Karpas-422 (cell line): ENCODE measurements around the gene TNFRSF8. TPM values are rescaled to one million over a fixed set of nuclear protein-coding genes. Genes with fewer than 3 reads are reported as not detected.

ENCODE experiments used
- DNase-seq: peaks from one replicate; pipeline ENCODE4 v3.0.0-alpha.2; 2015
- H2AFZ ChIP-seq: fragments of 200-600 bp; sonication (generic); 2 replicates; pipeline ENCODE4 v1.6.1; 2014; ENCODE audit warnings: antibody characterized with exemption, low read length, mixed read lengths
- H3K27ac ChIP-seq: fragments of 200-600 bp; sonication (generic); 2 replicates; pipeline ENCODE4 v1.5.1; 2014; ENCODE audit warnings: mild to moderate bottlenecking, low read length, moderate library complexity
- H3K27me3 ChIP-seq: fragments of 200-600 bp; sonication (generic); 2 replicates; pipeline ENCODE4 v1.6.1; 2014; ENCODE audit warnings: low read length, mixed read lengths
- H3K36me3 ChIP-seq: fragments of 200-600 bp; sonication (generic); 2 replicates; pipeline ENCODE4 v1.6.1; 2014; ENCODE audit warnings: low read length, mixed read lengths; ENCODE audit not compliant: insufficient read depth
- H3K4me1 ChIP-seq: fragments of 200-600 bp; sonication (generic); 2 replicates; pipeline ENCODE4 v1.6.1; 2014; ENCODE audit warnings: mild to moderate bottlenecking, low read length, mixed read lengths
- H3K4me2 ChIP-seq: fragments of 200-600 bp; sonication (generic); 2 replicates; pipeline ENCODE4 v1.6.1; 2014; ENCODE audit warnings: low read length, low read depth, mild to moderate bottlenecking; ENCODE audit not compliant: poor library complexity, severe bottlenecking
- H3K4me3 ChIP-seq: fragments of 200-600 bp; sonication (generic); 2 replicates; pipeline ENCODE4 v1.5.1; 2014; ENCODE audit warnings: mild to moderate bottlenecking, antibody characterized with exemption, low read length, mixed read lengths
- H3K79me2 ChIP-seq: fragments of 200-600 bp; sonication (generic); 2 replicates; pipeline ENCODE4 v1.6.1; 2014; ENCODE audit warnings: mild to moderate bottlenecking, low read length, mixed read lengths
- H3K9ac ChIP-seq: fragments of 200-600 bp; sonication (generic); 2 replicates; pipeline ENCODE4 v1.6.0; 2014; ENCODE audit warnings: low read length
- H3K9me2 ChIP-seq: fragments of 200-600 bp; sonication (generic), shearing (Covaris generic); replicated peaks from 2 replicates; pipeline ENCODE4 v1.6.0; 2014; ENCODE audit warnings: mild to moderate bottlenecking, low read length, moderate library complexity; ENCODE audit not compliant: insufficient read depth
- H3K9me3 ChIP-seq: fragments of 300-700, 200-600 bp; sonication (generic); 2 replicates; pipeline ENCODE4 v1.6.1; 2014; ENCODE audit warnings: low read length, mixed read lengths
- H4K20me1 ChIP-seq: fragments of 200-600 bp; sonication (generic); 2 replicates; pipeline ENCODE4 v1.6.1; 2014; ENCODE audit warnings: mild to moderate bottlenecking, antibody characterized with exemption, low read length, low read depth; ENCODE audit not compliant: insufficient read depth
- total RNA-seq: library from RNA; depleted of rRNA; stranded (reverse); fragments of >200 nt; shearing (Covaris generic); gene quantifications from 2 replicates; pipeline ENCODE4 v1.2.3, GENCODE V29; 2014; ENCODE audit warnings: low replicate concordance

TNFRSF8 gene
- total RNA-seq, 1 experiment from 2014 or later, result not detected

- Histone ChIP-seq H3K27ac (no peak overlapping the region), H3K4me3 (no peak overlapping the region), H3K27me3 (no peaks in the 10 kb centered on the region), H3K79me2 (no peaks in the 10 kb centered on the region), H3K36me3 (no peaks in the 10 kb centered on the region), H3K4me1 (peaks cover 5% of the 10 kb centered on the region; the same call in 1 of the 2 replicates), H2AFZ (no peak overlapping the region), H3K4me2 (no peak overlapping the region), H3K9ac (no peak overlapping the region), H3K9me2 (no peaks in the 10 kb centered on the region), H3K9me3 (no peaks in the 10 kb centered on the region), H4K20me1 (peaks cover 13% of the 10 kb centered on the region; the same call in 1 of the 2 replicates)
- no peak for DNase-seq
Observed at GRCh38 chr1:12178511-12178910, 115.4 kb downstream of the TNFRSF8 start.

GRCh38 chr1:12179111-12179519 is 116.0 kb downstream of the TNFRSF8 start:
- Histone ChIP-seq H3K36me3 (no peaks in the 10 kb centered on the region), H4K20me1 (peaks cover 17% of the 10 kb centered on the region; the same call in 1 of the 2 replicates), H2AFZ (no peak overlapping the region), H3K4me2 (no peak overlapping the region), H3K27ac (no peak overlapping the region), H3K4me1 (peaks cover 5% of the 10 kb centered on the region; the same call in 1 of the 2 replicates), H3K79me2 (no peaks in the 10 kb centered on the region), H3K9ac (no peak overlapping the region), H3K27me3 (no peaks in the 10 kb centered on the region), H3K9me2 (no peaks in the 10 kb centered on the region), H3K9me3 (no peaks in the 10 kb centered on the region), H3K4me3 (no peak overlapping the region)
- no peak for DNase-seq

- H3K9me3 ChIP-seq, result no peaks in the 10 kb centered on the region
- no peaks in the 10 kb centered on the region for H3K27me3 ChIP-seq
- H3K4me1 ChIP-seq, result peaks cover 5% of the 10 kb centered on the region; the same call in 1 of the 2 replicates
- no peak overlapping the region for H3K4me2 ChIP-seq
- no peaks in the 10 kb centered on the region for H3K36me3 ChIP-seq
- no peaks in the 10 kb centered on the region for H3K79me2 ChIP-seq
- H3K27ac ChIP-seq, result no peak overlapping the region
- DNase-seq, result no peak
- no peak overlapping the region for H3K4me3 ChIP-seq
- no peak overlapping the region for H2AFZ ChIP-seq
- no peaks in the 10 kb centered on the region for H3K9me2 ChIP-seq
- H3K9ac ChIP-seq, result no peak overlapping the region
- H4K20me1 ChIP-seq, result peaks cover 16% of the 10 kb centered on the region; the same call in 1 of the 2 replicates
Observed at GRCh38 chr1:12179676-12180075, 116.6 kb downstream of the TNFRSF8 start.

GRCh38 chr1:12180315-12180714 is 117.2 kb downstream of the TNFRSF8 start:
- Histone ChIP-seq H3K36me3 (no peaks in the 10 kb centered on the region), H3K9me2 (no peaks in the 10 kb centered on the region), H2AFZ (no peak overlapping the region), H3K9ac (no peak overlapping the region), H3K4me2 (no peak overlapping the region), H3K79me2 (no peaks in the 10 kb centered on the region), H3K27ac (no peak overlapping the region), H3K27me3 (no peaks in the 10 kb centered on the region), H3K4me3 (no peak overlapping the region), H3K9me3 (no peaks in the 10 kb centered on the region), H4K20me1 (peaks cover 13% of the 10 kb centered on the region; the same call in 1 of the 2 replicates), H3K4me1 (peaks cover 5% of the 10 kb centered on the region; the same call in 1 of the 2 replicates)
- no peak for DNase-seq

GRCh38 chr1:12180903-12181302 is 117.8 kb downstream of the TNFRSF8 start:
- Histone ChIP-seq H3K9ac (no peak overlapping the region), H3K4me3 (no peak overlapping the region)

GRCh38 chr1:12181568-12181967 is 118.5 kb downstream of the TNFRSF8 start:
- Histone ChIP-seq H3K36me3 (no peaks in the 10 kb centered on the region), H3K27me3 (no peaks in the 10 kb centered on the region), H3K4me2 (no peak overlapping the region), H3K9me3 (no peaks in the 10 kb centered on the region), H3K4me1 (peaks cover 5% of the 10 kb centered on the region; the same call in 1 of the 2 replicates), H3K9ac (no peak overlapping the region), H2AFZ (no peak overlapping the region), H3K9me2 (no peaks in the 10 kb centered on the region), H4K20me1 (peaks cover 16% of the 10 kb centered on the region; the same call in 1 of the 2 replicates), H3K27ac (no peak overlapping the region), H3K79me2 (no peaks in the 10 kb centered on the region), H3K4me3 (no peak overlapping the region)
- no peak for DNase-seq

More at GRCh38 chr1:12180903-12181302, 117.8 kb downstream of the TNFRSF8 start:
- Histone ChIP-seq H4K20me1 (peaks cover 15% of the 10 kb centered on the region; the same call in 1 of the 2 replicates), H3K79me2 (no peaks in the 10 kb centered on the region), H3K4me1 (peaks cover 5% of the 10 kb centered on the region; the same call in 1 of the 2 replicates), H3K27me3 (no peaks in the 10 kb centered on the region), H3K36me3 (no peaks in the 10 kb centered on the region), H3K9me2 (no peaks in the 10 kb centered on the region), H3K4me2 (no peak overlapping the region), H2AFZ (no peak overlapping the region), H3K27ac (no peak overlapping the region), H3K9me3 (no peaks in the 10 kb centered on the region)
- no peak for DNase-seq

- Histone ChIP-seq H3K27ac (no peak overlapping the region), H3K4me2 (no peak overlapping the region), H3K9me2 (no peaks in the 10 kb centered on the region), H4K20me1 (peaks cover 15% of the 10 kb centered on the region; the same call in 1 of the 2 replicates), H3K36me3 (no peaks in the 10 kb centered on the region), H3K4me1 (peaks cover 5% of the 10 kb centered on the region; the same call in 1 of the 2 replicates), H3K27me3 (no peaks in the 10 kb centered on the region), H3K9ac (no peak overlapping the region), H2AFZ (no peak overlapping the region), H3K4me3 (no peak overlapping the region), H3K79me2 (no peaks in the 10 kb centered on the region), H3K9me3 (no peaks in the 10 kb centered on the region)
- no peak for DNase-seq
Observed at GRCh38 chr1:12182410-12182984, 119.4 kb downstream of the TNFRSF8 start.

- Histone ChIP-seq H3K9me3 (no peaks in the 10 kb centered on the region), H3K79me2 (no peaks in the 10 kb centered on the region), H3K27ac (no peak overlapping the region), H3K9me2 (no peaks in the 10 kb centered on the region), H4K20me1 (peaks cover 18% of the 10 kb centered on the region; the same call in 1 of the 2 replicates), H3K4me3 (no peak overlapping the region), H3K27me3 (no peaks in the 10 kb centered on the region), H3K4me1 (peaks cover 5% of the 10 kb centered on the region; the same call in 1 of the 2 replicates), H3K9ac (no peak overlapping the region), H2AFZ (no peak overlapping the region), H3K36me3 (no peaks in the 10 kb centered on the region), H3K4me2 (no peak overlapping the region)
- no peak for DNase-seq
Observed at GRCh38 chr1:12183095-12183794, 120.1 kb downstream of the TNFRSF8 start.
